Measurements from ENCODE around the gene TMED9.
"Not testable (repeated sequence)": the region's sequence is repeated elsewhere in the genome, so short reads cannot be mapped to it uniquely, and the experiment has no call there.

TMED9 gene

GRCh38 chr5:177630186-177630585 lies 38.2 kb downstream of the TMED9 start:
- not testable (repeated sequence) for H3K4me2 ChIP-seq (ENCODE audit: low read length); H3K79me2 ChIP-seq (ENCODE audit: control insufficient read depth, insufficient read depth, low read length, poor library complexity); H3K14ac ChIP-seq (ENCODE audit: low read length); H3K9ac ChIP-seq (ENCODE audit: low read length); H3K27me3 ChIP-seq (ENCODE audit: insufficient read depth, low read length); H4K8ac ChIP-seq (ENCODE audit: low read depth, low read length); H3K36me3 ChIP-seq (ENCODE audit: control insufficient read depth in 1 of 2, insufficient read depth in 2 of 2, low read length in 2 of 2); H3K18ac ChIP-seq (ENCODE audit: low read length); H2AK5ac ChIP-seq (ENCODE audit: low read length); H3K4ac ChIP-seq (ENCODE audit: low read depth, low read length); H3K9me3 ChIP-seq (ENCODE audit: insufficient read depth, low read depth, low read length); H2BK5ac ChIP-seq (ENCODE audit: low read depth, low read length, poor library complexity); H2BK12ac ChIP-seq (ENCODE audit: low read length); H4K91ac ChIP-seq (ENCODE audit: low read depth, low read length); H4K12ac ChIP-seq (ENCODE audit: low read depth, low read length); H3K23ac ChIP-seq (ENCODE audit: low read length); H3K27ac ChIP-seq (ENCODE audit: low read depth, low read length); H3K4me1 ChIP-seq (ENCODE audit: control insufficient read depth in 1 of 2, insufficient read depth in 2 of 2, low read length in 2 of 2); H3K4me3 ChIP-seq (ENCODE audit: low read depth, low read length); H2BK120ac ChIP-seq (ENCODE audit: insufficient read depth, low read length, poor library complexity); DNase-seq; H3K79me1 ChIP-seq (ENCODE audit: low read length); H2AFZ ChIP-seq (ENCODE audit: insufficient read depth, low read length, poor library complexity)

GRCh38 chr5:177634912-177635311 lies 42.9 kb downstream of the TMED9 start:
- H2AFZ ChIP-seq (ENCODE audit: insufficient read depth, low read length, poor library complexity); H2BK120ac ChIP-seq (ENCODE audit: insufficient read depth, low read length, poor library complexity); H3K18ac ChIP-seq (ENCODE audit: low read length); H3K4me2 ChIP-seq (ENCODE audit: low read length); H2BK12ac ChIP-seq (ENCODE audit: low read length); H3K79me1 ChIP-seq (ENCODE audit: low read length); H3K4me3 ChIP-seq (ENCODE audit: low read depth, low read length); H3K4ac ChIP-seq (ENCODE audit: low read depth, low read length); H3K79me2 ChIP-seq (ENCODE audit: control insufficient read depth, insufficient read depth, low read length, poor library complexity); H4K12ac ChIP-seq (ENCODE audit: low read depth, low read length); H3K9me3 ChIP-seq (ENCODE audit: insufficient read depth, low read depth, low read length); H3K23ac ChIP-seq (ENCODE audit: low read length); H4K8ac ChIP-seq (ENCODE audit: low read depth, low read length); H3K9ac ChIP-seq (ENCODE audit: low read length); H3K27ac ChIP-seq (ENCODE audit: low read depth, low read length); DNase-seq; H3K36me3 ChIP-seq (ENCODE audit: control insufficient read depth in 1 of 2, insufficient read depth in 2 of 2, low read length in 2 of 2); H2AK5ac ChIP-seq (ENCODE audit: low read length); H2BK5ac ChIP-seq (ENCODE audit: low read depth, low read length, poor library complexity); H3K27me3 ChIP-seq (ENCODE audit: insufficient read depth, low read length); H3K4me1 ChIP-seq (ENCODE audit: control insufficient read depth in 1 of 2, insufficient read depth in 2 of 2, low read length in 2 of 2); H3K14ac ChIP-seq (ENCODE audit: low read length); H4K91ac ChIP-seq (ENCODE audit: low read depth, low read length): not testable (repeated sequence)
- WGBS (ENCODE audit: extremely low coverage, insufficient coverage, insufficient read length), result no CpG with 5 or more reads among the region's 3 CpGs

- H3K27ac ChIP-seq (ENCODE audit: low read depth, low read length); H3K4me3 ChIP-seq (ENCODE audit: low read depth, low read length); H3K9ac ChIP-seq (ENCODE audit: low read length); H2AFZ ChIP-seq (ENCODE audit: insufficient read depth, low read length, poor library complexity); H3K27me3 ChIP-seq (ENCODE audit: insufficient read depth, low read length); H2BK12ac ChIP-seq (ENCODE audit: low read length); DNase-seq; H2BK5ac ChIP-seq (ENCODE audit: low read depth, low read length, poor library complexity); H3K14ac ChIP-seq (ENCODE audit: low read length); H3K4me1 ChIP-seq (ENCODE audit: control insufficient read depth in 1 of 2, insufficient read depth in 2 of 2, low read length in 2 of 2); H3K4me2 ChIP-seq (ENCODE audit: low read length); H3K18ac ChIP-seq (ENCODE audit: low read length); H2AK5ac ChIP-seq (ENCODE audit: low read length); H3K36me3 ChIP-seq (ENCODE audit: control insufficient read depth in 1 of 2, insufficient read depth in 2 of 2, low read length in 2 of 2); H4K12ac ChIP-seq (ENCODE audit: low read depth, low read length); H4K8ac ChIP-seq (ENCODE audit: low read depth, low read length); H3K9me3 ChIP-seq (ENCODE audit: insufficient read depth, low read depth, low read length); H2BK120ac ChIP-seq (ENCODE audit: insufficient read depth, low read length, poor library complexity); H3K79me2 ChIP-seq (ENCODE audit: control insufficient read depth, insufficient read depth, low read length, poor library complexity); H4K91ac ChIP-seq (ENCODE audit: low read depth, low read length); H3K4ac ChIP-seq (ENCODE audit: low read depth, low read length); H3K79me1 ChIP-seq (ENCODE audit: low read length); H3K23ac ChIP-seq (ENCODE audit: low read length): not testable (repeated sequence)
- no CpG with 5 or more reads among the region's 1 CpG for WGBS (ENCODE audit: extremely low coverage, insufficient coverage, insufficient read length)
These were observed 53.5 kb downstream of the TMED9 start for GRCh38 chr5:177645462-177645861.
